ENCODE measurements around the gene SLCO1B3.

Gene SLCO1B3

GRCh38 chr12:20801035-20801434 lies 9.5 kb upstream of the SLCO1B3 start:
- TF ChIP-seq, protein P1, sequence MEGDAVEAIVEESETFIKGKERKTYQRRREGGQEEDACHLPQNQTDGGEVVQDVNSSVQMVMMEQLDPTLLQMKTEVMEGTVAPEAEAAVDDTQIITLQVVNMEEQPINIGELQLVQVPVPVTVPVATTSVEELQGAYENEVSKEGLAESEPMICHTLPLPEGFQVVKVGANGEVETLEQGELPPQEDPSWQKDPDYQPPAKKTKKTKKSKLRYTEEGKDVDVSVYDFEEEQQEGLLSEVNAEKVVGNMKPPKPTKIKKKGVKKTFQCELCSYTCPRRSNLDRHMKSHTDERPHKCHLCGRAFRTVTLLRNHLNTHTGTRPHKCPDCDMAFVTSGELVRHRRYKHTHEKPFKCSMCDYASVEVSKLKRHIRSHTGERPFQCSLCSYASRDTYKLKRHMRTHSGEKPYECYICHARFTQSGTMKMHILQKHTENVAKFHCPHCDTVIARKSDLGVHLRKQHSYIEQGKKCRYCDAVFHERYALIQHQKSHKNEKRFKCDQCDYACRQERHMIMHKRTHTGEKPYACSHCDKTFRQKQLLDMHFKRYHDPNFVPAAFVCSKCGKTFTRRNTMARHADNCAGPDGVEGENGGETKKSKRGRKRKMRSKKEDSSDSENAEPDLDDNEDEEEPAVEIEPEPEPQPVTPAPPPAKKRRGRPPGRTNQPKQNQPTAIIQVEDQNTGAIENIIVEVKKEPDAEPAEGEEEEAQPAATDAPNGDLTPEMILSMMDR (conservative IDR thresholded peaks at IDR 0.05; ENCODE audit: low read depth, low read length): no peak
- no peak for DNase-seq (ENCODE audit: low read depth)
- H3K4me3 ChIP-seq (ENCODE audit: low read length): no peak overlapping the region

DNA sequence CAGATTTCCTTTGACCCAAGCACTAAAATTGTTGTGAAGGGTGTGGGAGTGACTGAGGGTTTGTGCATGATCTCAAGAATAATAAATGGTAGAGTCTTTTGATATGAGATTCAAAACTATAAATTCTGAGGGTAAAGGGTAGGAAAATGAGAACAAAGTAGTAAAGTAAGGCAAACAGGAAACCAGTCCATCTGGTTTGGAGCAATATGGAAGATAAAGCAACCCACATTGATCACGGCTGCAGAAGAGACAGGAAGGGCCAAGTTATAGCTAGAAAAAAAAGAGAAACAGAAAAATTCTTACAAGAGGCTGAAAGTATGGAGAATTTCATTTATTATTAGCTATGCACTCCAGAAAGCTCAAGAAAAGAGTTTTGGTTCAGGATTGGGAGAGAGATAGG lies 4.6 kb upstream of the SLCO1B3 start:
- no peak for DNase-seq (ENCODE audit: low read depth)
- H3K4me3 ChIP-seq (ENCODE audit: low read length): no peak overlapping the region
- TF ChIP-seq, protein P1 (conservative IDR thresholded peaks at IDR 0.05; ENCODE audit: low read depth, low read length): no peak

DNA sequence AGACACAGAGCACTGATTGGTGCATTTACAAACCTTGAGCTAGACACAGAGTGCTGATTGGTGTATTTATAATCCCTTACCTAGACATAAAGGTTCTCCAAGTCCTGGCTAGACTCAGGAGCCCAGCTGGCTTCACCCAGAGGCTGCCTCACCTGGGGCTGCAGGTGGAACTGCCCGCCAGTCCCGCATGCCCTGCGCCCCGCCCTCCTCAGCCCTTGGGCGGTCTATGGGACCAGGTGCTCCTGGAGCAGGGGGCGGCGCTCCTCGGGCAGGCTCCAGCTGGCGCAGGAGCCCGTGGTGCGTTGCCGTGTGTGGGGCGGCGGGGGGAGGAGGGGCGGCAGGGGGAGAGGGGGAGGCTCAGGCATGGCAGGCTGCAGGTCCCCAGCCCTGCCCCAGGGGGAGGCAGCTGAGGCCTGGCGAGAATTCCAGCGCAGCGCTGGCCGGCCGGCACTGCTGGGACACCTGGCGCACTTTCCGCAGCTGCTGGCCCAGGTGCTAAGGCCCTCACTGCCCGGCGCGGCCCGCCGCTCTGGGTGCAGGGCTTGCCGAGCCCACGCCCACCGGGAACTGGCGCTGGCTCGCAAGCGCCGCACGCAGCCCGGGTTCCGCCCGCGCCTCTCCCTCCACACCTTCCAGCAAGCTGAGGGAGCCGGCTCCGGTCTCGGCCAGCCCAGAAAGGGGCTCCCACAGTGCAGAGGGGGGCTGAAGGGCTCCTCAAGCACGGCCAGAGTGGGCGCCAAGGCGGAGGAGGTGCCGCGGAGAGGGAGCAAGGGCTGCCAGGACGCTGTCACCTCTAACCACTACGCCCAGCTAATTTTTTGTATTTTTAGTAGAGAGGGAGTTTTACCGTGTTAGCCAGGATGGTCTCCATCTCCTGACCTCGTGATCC lies 3.1 kb upstream of the SLCO1B3 start:
- no peak for DNase-seq (ENCODE audit: low read depth)
- TF ChIP-seq, protein P1 (conservative IDR thresholded peaks at IDR 0.05; ENCODE audit: low read depth, low read length): no peak
- H3K4me3 ChIP-seq (ENCODE audit: low read length): no peak overlapping the region

DNA sequence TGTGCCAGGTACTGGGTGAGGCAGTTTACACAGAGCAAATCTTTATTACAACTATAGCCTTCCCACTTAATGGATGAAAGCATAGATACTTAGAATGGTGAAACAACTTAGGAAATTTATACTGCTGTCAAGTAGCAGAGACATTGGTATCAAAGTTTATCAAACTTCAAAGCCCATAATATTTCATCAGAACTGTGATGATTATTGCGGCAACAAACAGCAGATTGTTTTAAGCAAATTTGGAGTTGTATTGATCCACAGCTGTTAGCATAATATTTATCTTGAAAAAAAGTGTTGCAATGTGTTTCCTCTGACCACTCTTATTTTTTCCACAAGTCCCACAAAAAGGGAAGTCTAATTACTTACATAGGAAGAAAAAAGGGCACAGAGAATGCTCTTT lies 2.0 kb upstream of the SLCO1B3 start:
- no peak overlapping the region for H3K4me3 ChIP-seq (ENCODE audit: low read length)
- TF ChIP-seq, protein P1 (conservative IDR thresholded peaks at IDR 0.05; ENCODE audit: low read depth, low read length): no peak
- no peak for DNase-seq (ENCODE audit: low read depth)

DNA sequence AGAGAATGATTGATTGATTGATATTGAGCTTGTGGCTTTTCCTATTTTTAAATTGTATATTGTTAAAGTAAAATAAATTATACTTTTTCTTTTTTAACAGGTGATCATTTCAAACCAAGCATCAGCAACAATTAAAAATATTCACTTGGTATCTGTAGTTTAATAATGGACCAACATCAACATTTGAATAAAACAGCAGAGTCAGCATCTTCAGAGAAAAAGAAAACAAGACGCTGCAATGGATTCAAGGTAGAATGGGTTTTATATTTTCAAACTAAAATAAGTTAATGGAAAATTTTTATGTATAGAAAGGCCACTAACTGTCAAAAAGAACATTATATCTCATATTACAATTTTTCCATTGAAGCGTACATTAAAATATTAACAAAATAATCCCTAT lies 5.1 kb downstream of the SLCO1B3 start:
- no peak for DNase-seq (ENCODE audit: low read depth)
- no peak overlapping the region for H3K4me3 ChIP-seq (ENCODE audit: low read length)
- TF ChIP-seq, protein P1 (conservative IDR thresholded peaks at IDR 0.05; ENCODE audit: low read depth, low read length): no peak

DNA sequence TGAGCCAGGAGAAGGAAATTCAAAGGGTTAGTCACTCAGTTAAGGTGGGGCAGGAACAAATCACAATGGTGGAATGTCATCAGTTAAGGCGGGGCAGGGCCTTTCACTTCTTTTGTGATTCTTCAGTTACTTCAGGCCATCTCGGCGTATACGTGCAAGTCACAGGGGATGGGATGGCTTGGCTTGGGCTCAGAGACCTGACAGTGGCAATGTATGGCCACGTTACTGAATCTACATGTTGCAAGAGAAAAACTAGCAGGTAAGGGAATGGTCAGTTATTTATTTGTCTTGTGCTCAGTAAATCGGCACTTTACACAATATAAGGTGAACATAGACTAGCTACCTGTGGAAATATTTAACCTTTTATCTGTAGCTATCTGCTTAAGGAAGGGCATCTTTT lies 11.9 kb downstream of the SLCO1B3 start:
- DNase-seq (ENCODE audit: low read depth): no peak
- no peak overlapping the region for H3K4me3 ChIP-seq (ENCODE audit: low read length)
- TF ChIP-seq, protein P1 (conservative IDR thresholded peaks at IDR 0.05; ENCODE audit: low read depth, low read length): no peak

GRCh38 chr12:20822925-20823324 lies 12.4 kb downstream of the SLCO1B3 start:
- no peak overlapping the region for H3K4me3 ChIP-seq (ENCODE audit: low read length)
- TF ChIP-seq, protein P1 (conservative IDR thresholded peaks at IDR 0.05; ENCODE audit: low read depth, low read length): no peak
- no peak for DNase-seq (ENCODE audit: low read depth)

Measured in retinal pigment epithelial cell (primary cell).